Muscle of arm (tissue), 14 donors: Measurements from ENCODE around the gene LRRC37B. TPM values are rescaled to one million over a fixed set of nuclear protein-coding genes. Genes with fewer than 3 reads are reported as not detected.
"Not testable (repeated sequence)": the region's sequence is repeated elsewhere in the genome, so short reads cannot be mapped to it uniquely, and the experiment has no call there.

ENCODE experiments used
- DNase-seq: peaks from one replicate; pipeline ENCODE4 v3.0.0-alpha.2; 2013
- long read RNA-seq, 11 donors: transcript quantifications; one replicate each; lab custom pipeline, GENCODE V29; 2026
- polyA plus RNA-seq, 12 donors: library from polyadenylated mRNA; unstranded; fragments of 120-200 nt; gene quantifications; one replicate each; pipeline ENCODE4 v1.2.1, GENCODE V29; 2013; ENCODE audit not compliant: insufficient read length in 12 of 12

The LRRC37B gene
- 10 to 100 TPM in 9 of 12 donors, 1 to 10 TPM in 2, not detected in 1; 6.9 to 28.8 (median 13.4) TPM for polyA plus RNA-seq
- long read RNA-seq, donor 1, partial matches to known transcripts, result 0 of 2 reads
- long read RNA-seq, donor 1, other reads (novel, unspliced or antisense), result 0 of 2 reads
- long read RNA-seq, donor 2, partial matches to known transcripts, result 0 of 1 reads
- long read RNA-seq, donor 2, other reads (novel, unspliced or antisense), result 0 of 1 reads
- long read RNA-seq, donor 3, partial matches to known transcripts, result 0 of 1 reads
- long read RNA-seq, donor 3, other reads (novel, unspliced or antisense), result 0 of 1 reads
- long read RNA-seq, donor 4, partial matches to known transcripts, result 0 of 1 reads
- long read RNA-seq, donor 4, other reads (novel, unspliced or antisense), result 0 of 1 reads
- long read RNA-seq, donor 5, partial matches to known transcripts, result 0 of 4 reads
- long read RNA-seq, donor 5, other reads (novel, unspliced or antisense), result 0 of 4 reads
- long read RNA-seq, donor 6, result 0 reads
- long read RNA-seq, donor 7, result 0 reads
- long read RNA-seq, donor 8, partial matches to known transcripts, result 0 of 1 reads
- long read RNA-seq, donor 8, other reads (novel, unspliced or antisense), result 0 of 1 reads
- long read RNA-seq, donor 9, result 0 reads
- long read RNA-seq, donor 10, result 0 reads
- long read RNA-seq, donor 11, partial matches to known transcripts, result 0 of 1 reads
- long read RNA-seq, donor 11, other reads (novel, unspliced or antisense), result 0 of 1 reads

- peak; percentile 81 for DNase-seq
Observed at GRCh38 chr17:32006957-32007462, at the start of gene LRRC37B. Gene LRRC37B (plus strand): TSS chr17:32007383. CDS start chr17:32021393, 14,010 bp downstream.

DNA sequence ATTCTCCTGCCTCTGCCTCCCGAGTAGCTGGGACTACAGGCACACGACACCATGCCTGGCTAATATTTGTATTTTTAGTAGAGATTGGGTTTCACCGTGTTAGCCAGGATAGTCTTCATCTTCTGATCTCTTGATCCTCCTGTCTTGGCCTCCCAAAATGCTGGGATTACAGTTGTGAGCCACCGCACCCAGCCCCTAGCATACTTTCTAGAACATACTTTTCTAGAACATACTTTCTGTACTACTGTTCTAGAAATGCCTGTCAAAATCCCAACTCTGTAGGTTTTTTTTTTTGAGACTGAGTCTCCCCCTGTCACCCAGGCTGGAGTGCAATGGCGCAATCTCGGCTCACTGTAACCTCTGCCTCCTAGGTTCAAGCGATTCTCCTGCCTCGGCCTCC is 43.1 kb upstream of the LRRC37B start:
- not testable (repeated sequence) for DNase-seq

DNA sequence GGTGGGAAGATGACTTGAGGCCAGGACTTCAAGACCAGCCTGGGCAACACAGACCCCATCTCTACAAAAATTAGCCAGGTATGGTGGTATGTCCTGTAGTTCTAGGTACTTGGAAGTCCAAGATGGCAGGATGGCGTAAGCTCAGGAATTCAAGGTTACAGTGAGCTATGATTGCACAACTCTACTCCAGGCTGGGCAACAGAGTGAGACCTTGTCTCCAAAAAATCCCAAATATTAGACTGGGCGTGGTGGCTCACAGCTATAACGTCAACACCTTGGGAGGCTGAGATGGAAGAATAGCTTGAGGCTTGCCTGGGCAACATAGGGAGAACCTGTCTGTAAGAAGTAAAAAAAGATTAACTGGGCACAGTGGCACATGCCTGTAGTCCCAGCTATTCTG is 39.5 kb upstream of the LRRC37B start:
- DNase-seq, result no peak

GRCh38 chr17:31970416-31970815 is 36.8 kb upstream of the LRRC37B start:
- DNase-seq, result not testable (repeated sequence)

GRCh38 chr17:31974269-31975071 is 32.7 kb upstream of the LRRC37B start:
- DNase-seq, result not testable (repeated sequence)

- DNase-seq, result not testable (repeated sequence)
Observed at GRCh38 chr17:31975391-31975790, 31.8 kb upstream of the LRRC37B start.

- not testable (repeated sequence) for DNase-seq
Observed at GRCh38 chr17:31991821-31992220, 15.4 kb upstream of the LRRC37B start.

DNA sequence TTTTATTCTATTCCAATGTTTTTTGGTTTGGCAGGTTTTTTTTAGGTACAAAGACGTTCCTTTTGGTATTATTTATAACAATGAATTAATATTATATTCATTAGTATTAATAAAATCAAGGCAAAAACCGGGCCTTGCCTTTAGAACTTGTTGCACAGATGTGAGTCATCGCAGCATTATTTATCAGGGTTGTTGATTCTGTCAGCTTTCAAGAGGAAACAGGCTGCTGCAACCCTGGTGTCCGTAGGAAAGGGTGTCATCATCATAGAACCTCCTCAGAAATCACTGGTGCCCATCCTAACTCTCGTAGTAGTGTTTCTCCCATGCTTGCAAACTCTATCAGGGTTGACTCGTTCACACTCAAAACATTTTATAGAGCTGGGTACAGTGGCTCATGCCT is 10.2 kb upstream of the LRRC37B start:
- DNase-seq, result no peak

- peak; percentile 51 for DNase-seq
Observed at GRCh38 chr17:32007463-32008298, 498 bp downstream of the LRRC37B start.

- DNase-seq, result no peak
Observed at GRCh38 chr17:32009262-32009542, 2.0 kb downstream of the LRRC37B start.

- no peak for DNase-seq
Observed at GRCh38 chr17:32010114-32010513, 2.9 kb downstream of the LRRC37B start.

- DNase-seq, result no peak
Observed at GRCh38 chr17:32015245-32016013, 8.2 kb downstream of the LRRC37B start.

DNA sequence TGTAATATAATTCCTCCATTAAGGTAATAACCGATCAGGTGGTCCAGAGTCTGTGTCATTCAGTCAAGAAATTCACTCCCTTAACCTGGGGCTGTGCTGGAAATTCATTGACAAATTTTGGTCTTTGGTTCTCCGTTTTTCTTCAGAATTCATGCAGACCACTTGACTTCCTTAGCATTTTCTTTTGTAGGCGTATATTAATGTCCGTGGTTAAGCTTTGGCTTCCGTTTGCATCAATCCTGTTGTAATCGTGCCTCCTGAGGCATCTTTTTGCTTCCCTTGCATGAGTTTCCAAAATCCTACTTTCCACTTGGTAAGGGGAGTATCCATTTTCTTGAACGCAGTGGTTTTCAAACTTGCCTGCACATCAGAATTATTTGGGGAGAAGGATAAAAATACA is 9.0 kb downstream of the LRRC37B start:
- no peak for DNase-seq

GRCh38 chr17:32019228-32019627 is 12.0 kb downstream of the LRRC37B start:
- no peak for DNase-seq

DNA sequence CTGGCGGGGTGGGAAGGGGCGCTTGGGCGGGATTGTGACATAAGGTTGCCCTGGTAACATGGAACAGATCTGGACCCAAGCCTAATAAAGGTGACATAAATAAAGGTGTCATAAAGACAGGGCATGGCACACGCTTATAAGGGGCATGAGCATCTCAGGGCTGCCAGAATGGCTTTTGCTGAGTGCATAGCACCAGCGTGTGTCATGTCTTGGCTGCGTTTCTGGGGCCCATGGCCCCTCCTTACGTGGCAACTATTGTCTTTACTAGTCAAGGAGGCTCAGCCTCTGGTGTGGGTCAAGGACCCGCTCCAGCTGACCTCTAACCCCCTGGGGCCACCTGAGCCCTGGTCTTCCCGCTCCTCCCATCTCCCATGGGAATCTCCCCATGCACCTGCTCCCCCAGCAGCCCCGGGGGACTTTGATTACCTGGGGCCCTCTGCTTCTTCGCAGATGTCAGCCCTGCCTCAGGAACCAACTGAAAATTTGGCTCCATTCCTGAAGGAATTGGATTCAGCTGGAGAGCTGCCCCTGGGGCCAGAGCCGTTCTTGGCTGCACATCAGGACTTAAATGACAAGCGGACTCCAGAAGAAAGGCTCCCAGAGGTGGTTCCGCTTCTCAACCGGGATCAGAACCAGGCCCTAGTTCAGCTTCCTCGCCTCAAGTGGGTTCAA is 13.9 kb downstream of the LRRC37B start:
- no peak for DNase-seq

DNA sequence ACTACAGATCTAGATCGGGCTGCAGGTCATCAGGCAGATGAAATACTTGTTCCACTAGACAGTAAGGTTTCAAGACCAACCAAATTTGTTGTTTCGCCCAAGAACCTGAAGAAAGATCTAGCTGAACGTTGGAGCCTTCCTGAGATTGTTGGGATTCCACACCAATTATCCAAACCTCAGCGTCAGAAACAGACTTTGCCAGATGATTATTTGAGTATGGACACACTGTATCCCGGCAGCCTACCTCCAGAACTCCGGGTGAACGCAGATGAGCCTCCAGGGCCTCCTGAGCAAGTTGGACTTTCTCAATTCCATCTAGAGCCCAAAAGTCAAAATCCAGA is 14.4 kb downstream of the LRRC37B start:
- no peak for DNase-seq

- not testable (repeated sequence) for DNase-seq
Observed at GRCh38 chr17:32022554-32022953, 15.4 kb downstream of the LRRC37B start.

DNA sequence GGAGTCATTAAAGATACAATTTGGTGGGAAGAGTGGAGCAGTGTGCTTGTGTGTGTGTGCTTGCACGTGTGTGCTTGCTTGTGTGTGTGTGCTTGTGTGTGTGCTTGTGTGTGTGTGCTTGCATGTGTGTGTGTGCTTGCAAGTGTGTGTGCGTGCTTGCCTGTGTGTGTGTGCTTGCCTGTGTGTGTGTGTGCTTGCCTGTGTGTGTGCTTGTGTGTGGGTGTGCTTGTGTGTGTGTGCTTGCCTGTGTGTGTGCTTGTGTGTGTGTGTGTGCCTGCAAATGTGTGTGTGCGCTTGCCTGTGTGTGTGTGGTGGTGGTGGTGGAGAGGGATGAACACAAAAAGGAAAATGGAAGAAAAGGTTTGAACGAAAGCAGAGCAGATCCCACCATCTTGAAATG is 20.1 kb downstream of the LRRC37B start:
- DNase-seq, result not testable (repeated sequence)

DNA sequence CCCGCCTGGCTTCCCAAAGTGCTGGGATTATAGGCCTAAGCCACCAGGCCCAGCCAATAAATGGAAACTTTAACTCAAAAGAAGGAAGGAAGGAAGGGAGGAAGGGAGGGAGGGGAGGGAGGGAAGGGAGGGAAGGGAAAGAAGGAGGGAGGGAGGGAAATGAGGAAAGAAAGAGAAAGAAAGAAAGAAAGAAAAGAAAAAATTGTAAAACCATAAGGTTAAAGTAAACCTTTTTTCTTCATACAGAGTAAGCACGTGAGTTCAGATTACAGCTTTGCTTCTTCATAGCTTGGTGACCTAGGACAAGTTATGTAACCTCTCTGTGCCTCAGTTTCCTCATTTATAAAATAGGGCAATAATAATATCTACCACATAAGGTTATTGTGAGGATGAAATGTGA is 26.0 kb downstream of the LRRC37B start:
- DNase-seq, result no peak

- DNase-seq, result not testable (repeated sequence)
Observed at GRCh38 chr17:32033812-32034211, 26.6 kb downstream of the LRRC37B start.
